ENCODE results near the gene LCN9.

GRCh38 chr9:135701067-135701958 is 38.2 kb downstream of the LCN9 start:
- no peak for TF ChIP-seq CTCF (IDR thresholded peaks at IDR 0.05)
- TF ChIP-seq POLR2A (IDR thresholded peaks at IDR 0.05), result no peak
- TF ChIP-seq EP300 (IDR thresholded peaks at IDR 0.05), result no peak
